ENCODE data around the gene GATA3.

The GATA3 gene

DNA sequence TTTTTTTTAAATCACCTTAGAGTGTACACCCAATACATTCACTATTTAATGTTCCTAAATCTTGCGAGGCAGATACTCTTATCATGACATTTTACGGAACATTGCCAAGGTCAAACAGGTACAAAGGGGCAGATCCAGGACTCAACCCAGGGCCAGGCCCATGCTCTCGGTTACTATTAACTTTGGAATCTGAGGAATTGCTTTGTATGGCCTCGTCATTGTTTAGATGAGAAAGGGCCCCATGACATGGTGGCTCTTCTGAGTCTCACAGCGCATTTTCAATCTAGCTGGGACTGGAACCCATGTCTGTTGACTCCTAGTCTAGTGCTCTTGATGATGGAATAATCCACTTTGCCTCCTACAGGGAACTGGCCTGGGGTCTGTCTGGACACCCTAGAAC lies 59.1 kb downstream of the GATA3 start:
- no peaks in the 10 kb centered on the region for H3K36me3 ChIP-seq (ENCODE audit: control insufficient read depth in 1 of 2, insufficient read depth in 2 of 2, low read length in 2 of 2)
- no peaks in the 10 kb centered on the region for H3K4me1 ChIP-seq (ENCODE audit: control insufficient read depth in 1 of 2, insufficient read depth in 2 of 2, low read length in 2 of 2)
- no peak overlapping the region for H3K9ac ChIP-seq (ENCODE audit: low read depth in 1 of 2, low read length in 2 of 2)
- no peak overlapping the region for H3K27ac ChIP-seq (ENCODE audit: low read depth, low read length)
- no peaks in the 10 kb centered on the region for H3K9me3 ChIP-seq (ENCODE audit: control insufficient read depth in 1 of 2, low read length in 2 of 2)
- H3K27me3 ChIP-seq (ENCODE audit: control insufficient read depth in 1 of 2, insufficient read depth in 2 of 2, low read length in 2 of 2): no peaks in the 10 kb centered on the region
- no peak overlapping the region for H3K4me3 ChIP-seq (ENCODE audit: low read depth in 1 of 2, low read length in 2 of 2)

DNA sequence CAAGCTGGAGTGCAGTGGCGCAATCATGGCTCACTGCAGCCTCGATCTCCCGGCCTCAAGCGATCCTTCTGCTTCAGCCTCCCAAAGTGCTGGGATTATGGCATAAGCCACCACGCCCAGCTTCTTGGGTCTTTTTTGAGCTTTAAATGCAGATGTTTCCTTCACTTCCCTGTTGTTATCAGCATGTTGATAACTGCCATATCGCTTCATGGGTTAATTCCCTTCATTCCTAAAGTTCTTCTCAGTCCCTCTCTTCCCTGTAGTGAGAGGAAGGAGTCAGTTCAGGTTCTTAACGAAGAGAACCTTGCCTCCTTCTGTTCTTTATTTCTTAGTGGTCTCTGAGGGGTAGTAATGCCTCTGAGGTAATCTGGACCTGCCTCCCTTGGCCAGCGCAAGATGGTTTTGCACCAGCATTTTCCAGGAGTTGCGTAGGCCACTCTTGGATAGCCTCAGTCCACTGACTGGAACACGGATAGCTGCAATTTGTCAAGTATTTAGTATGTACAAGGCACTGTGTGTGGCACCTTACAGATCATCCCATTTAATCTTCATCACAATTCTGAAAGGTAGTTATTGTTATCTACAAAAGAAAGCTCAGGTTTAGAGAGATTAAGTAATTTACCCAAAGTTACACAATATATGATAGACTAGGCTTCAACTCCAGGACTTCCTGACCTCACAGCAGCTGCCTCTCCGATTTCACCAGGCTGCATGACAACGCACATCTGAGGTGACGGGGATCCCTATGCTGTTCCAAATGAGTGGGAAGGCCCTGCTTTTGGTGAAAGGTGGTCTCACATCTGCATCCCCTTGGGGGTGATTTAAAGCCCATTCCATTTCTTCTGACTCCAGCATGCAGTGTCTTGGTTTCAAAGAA lies 60.5 kb downstream of the GATA3 start:
- H3K27ac ChIP-seq (ENCODE audit: low read depth, low read length): no peak overlapping the region
- no peaks in the 10 kb centered on the region for H3K36me3 ChIP-seq (ENCODE audit: control insufficient read depth in 1 of 2, insufficient read depth in 2 of 2, low read length in 2 of 2)

DNA sequence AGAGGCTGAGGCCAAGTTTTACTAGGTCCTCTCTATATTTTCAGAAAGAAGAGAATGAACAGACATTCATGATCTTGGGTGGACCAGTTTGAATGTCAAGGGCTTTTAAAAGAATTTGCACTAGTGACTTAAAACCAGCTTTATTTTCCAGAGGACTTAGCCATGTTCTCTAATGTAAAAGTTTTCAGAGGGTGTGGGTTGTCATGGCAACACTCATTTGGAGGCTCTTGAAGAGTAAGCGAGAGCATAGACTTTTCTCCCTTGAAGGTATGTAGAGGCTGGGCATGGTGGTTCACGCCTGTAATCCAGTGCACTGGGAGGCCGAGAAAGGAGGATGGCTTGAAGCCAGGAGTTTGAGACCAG lies 61.1 kb downstream of the GATA3 start:
- no peaks in the 10 kb centered on the region for H3K27me3 ChIP-seq (ENCODE audit: control insufficient read depth in 1 of 2, insufficient read depth in 2 of 2, low read length in 2 of 2)
- H3K27ac ChIP-seq (ENCODE audit: low read depth, low read length): no peak overlapping the region
- H3K4me1 ChIP-seq (ENCODE audit: control insufficient read depth in 1 of 2, insufficient read depth in 2 of 2, low read length in 2 of 2): no peaks in the 10 kb centered on the region
- H3K9ac ChIP-seq (ENCODE audit: low read depth in 1 of 2, low read length in 2 of 2): no peak overlapping the region
- no peak overlapping the region for H3K4me3 ChIP-seq (ENCODE audit: low read depth in 1 of 2, low read length in 2 of 2)
- H3K36me3 ChIP-seq (ENCODE audit: control insufficient read depth in 1 of 2, insufficient read depth in 2 of 2, low read length in 2 of 2): no peaks in the 10 kb centered on the region
- no peaks in the 10 kb centered on the region for H3K9me3 ChIP-seq (ENCODE audit: control insufficient read depth in 1 of 2, low read length in 2 of 2)

More for the DNA sequence above, 60.5 kb downstream of the GATA3 start:
- H3K9me3 ChIP-seq (ENCODE audit: control insufficient read depth in 1 of 2, low read length in 2 of 2): no peaks in the 10 kb centered on the region
- no peak overlapping the region for H3K9ac ChIP-seq (ENCODE audit: low read depth in 1 of 2, low read length in 2 of 2)
- no peak overlapping the region for H3K4me3 ChIP-seq (ENCODE audit: low read depth in 1 of 2, low read length in 2 of 2)
- H3K27me3 ChIP-seq (ENCODE audit: control insufficient read depth in 1 of 2, insufficient read depth in 2 of 2, low read length in 2 of 2): no peaks in the 10 kb centered on the region
- H3K4me1 ChIP-seq (ENCODE audit: control insufficient read depth in 1 of 2, insufficient read depth in 2 of 2, low read length in 2 of 2): no peaks in the 10 kb centered on the region

DNA sequence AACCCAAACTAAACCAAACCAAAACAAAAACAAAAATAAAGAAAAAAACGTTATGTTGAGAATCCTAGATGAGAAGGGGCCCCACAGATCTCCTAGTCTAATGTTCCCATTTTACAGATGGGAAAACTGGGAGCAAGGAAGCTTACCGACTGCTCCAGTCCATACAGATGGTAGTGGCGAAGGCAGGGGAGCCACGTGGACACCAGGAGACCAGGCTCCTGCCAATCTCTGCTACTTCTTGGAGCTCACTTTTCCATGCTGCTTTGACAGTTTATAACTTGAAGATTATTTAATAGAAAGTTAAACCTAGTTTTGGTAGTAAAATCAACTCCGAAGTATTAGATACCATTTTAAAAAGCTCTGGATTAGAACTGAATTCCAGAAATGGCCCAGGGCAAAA lies 62.0 kb downstream of the GATA3 start:
- Histone ChIP-seq H3K4me3 (ENCODE audit: low read depth in 1 of 2, low read length in 2 of 2) (no peak overlapping the region), H3K27me3 (ENCODE audit: control insufficient read depth in 1 of 2, insufficient read depth in 2 of 2, low read length in 2 of 2) (no peaks in the 10 kb centered on the region), H3K9me3 (ENCODE audit: control insufficient read depth in 1 of 2, low read length in 2 of 2) (no peaks in the 10 kb centered on the region), H3K27ac (ENCODE audit: low read depth, low read length) (no peak overlapping the region), H3K4me1 (ENCODE audit: control insufficient read depth in 1 of 2, insufficient read depth in 2 of 2, low read length in 2 of 2) (no peaks in the 10 kb centered on the region), H3K9ac (ENCODE audit: low read depth in 1 of 2, low read length in 2 of 2) (no peak overlapping the region), H3K36me3 (ENCODE audit: control insufficient read depth in 1 of 2, insufficient read depth in 2 of 2, low read length in 2 of 2) (no peaks in the 10 kb centered on the region)

DNA sequence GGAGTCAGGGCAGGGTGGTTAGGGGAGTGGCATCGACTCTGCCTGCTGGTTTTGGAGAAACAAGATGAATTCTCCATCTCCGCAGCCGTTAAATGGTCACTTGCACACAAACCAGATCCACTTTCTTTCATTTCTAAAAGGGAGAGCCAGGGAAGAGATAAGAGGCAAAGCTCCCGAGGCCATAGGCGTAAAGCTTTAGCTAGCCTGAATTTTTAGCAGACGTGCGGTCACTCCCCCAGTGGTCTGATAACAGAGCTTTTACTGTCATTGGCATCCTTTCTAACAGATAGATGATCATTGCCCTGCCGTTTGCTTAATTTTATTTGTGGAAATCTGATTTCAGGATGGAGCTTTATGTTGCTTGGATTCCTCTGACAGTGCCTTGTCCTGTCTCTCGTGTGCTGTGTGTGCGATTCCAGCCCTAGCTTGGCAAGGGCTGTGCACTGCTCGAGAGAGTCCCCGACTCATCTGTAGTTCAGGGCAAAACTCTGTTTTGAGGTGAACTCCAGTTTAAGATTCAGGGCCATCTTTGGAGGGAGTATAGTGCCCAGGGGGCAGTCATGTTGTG lies 62.5 kb downstream of the GATA3 start:
- no peaks in the 10 kb centered on the region for H3K36me3 ChIP-seq (ENCODE audit: control insufficient read depth in 1 of 2, insufficient read depth in 2 of 2, low read length in 2 of 2)
- H3K27me3 ChIP-seq (ENCODE audit: control insufficient read depth in 1 of 2, insufficient read depth in 2 of 2, low read length in 2 of 2): no peaks in the 10 kb centered on the region
- H3K27ac ChIP-seq (ENCODE audit: low read depth, low read length): no peak overlapping the region
- no peak overlapping the region for H3K4me3 ChIP-seq (ENCODE audit: low read depth in 1 of 2, low read length in 2 of 2)
- no peak overlapping the region for H3K9ac ChIP-seq (ENCODE audit: low read depth in 1 of 2, low read length in 2 of 2)
- no peaks in the 10 kb centered on the region for H3K4me1 ChIP-seq (ENCODE audit: control insufficient read depth in 1 of 2, insufficient read depth in 2 of 2, low read length in 2 of 2)
- no peaks in the 10 kb centered on the region for H3K9me3 ChIP-seq (ENCODE audit: control insufficient read depth in 1 of 2, low read length in 2 of 2)

DNA sequence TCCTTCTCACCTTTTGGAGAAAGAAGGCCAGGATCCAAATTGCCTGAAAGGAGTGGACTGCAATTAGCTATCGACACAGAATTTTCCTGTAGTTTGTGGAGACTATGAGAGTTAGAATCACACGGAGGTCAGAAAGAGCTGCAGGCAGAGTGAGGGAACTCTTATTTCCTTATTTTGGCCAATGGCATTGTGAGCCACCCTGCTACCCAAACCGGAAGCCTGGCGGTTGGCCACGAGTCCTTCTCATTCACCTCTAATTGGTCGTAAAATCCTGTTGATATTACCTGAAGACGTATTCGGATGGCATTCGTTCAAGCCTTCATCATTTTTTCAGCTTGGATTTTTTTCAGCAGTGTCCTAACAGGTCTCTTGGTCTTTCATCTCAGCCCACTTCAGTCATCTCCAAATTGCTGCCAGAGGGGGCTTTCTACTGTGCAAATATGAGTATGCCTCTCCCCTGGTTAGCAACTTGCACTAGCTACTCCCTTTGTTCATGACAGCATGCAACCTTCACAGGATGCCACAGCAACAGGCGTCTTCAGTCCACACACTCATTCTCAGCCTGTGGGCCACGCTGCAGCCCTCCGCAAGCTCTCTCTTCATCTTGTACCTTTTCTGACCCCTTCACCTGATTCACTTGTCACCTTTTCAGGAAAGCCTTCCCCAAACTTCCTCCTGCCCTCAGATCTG lies 66.9 kb downstream of the GATA3 start:
- H3K9ac ChIP-seq (ENCODE audit: low read depth in 1 of 2, low read length in 2 of 2): no peak overlapping the region
- no peak overlapping the region for H3K27ac ChIP-seq (ENCODE audit: low read depth, low read length)
- H3K4me3 ChIP-seq (ENCODE audit: low read depth in 1 of 2, low read length in 2 of 2): no peak overlapping the region
- H3K36me3 ChIP-seq (ENCODE audit: control insufficient read depth in 1 of 2, insufficient read depth in 2 of 2, low read length in 2 of 2): no peaks in the 10 kb centered on the region
- no peaks in the 10 kb centered on the region for H3K4me1 ChIP-seq (ENCODE audit: control insufficient read depth in 1 of 2, insufficient read depth in 2 of 2, low read length in 2 of 2)
- H3K9me3 ChIP-seq (ENCODE audit: control insufficient read depth in 1 of 2, low read length in 2 of 2): no peaks in the 10 kb centered on the region
- H3K27me3 ChIP-seq (ENCODE audit: control insufficient read depth in 1 of 2, insufficient read depth in 2 of 2, low read length in 2 of 2): peaks cover 0 to 3% of the 10 kb centered on the region in 2 donors

DNA sequence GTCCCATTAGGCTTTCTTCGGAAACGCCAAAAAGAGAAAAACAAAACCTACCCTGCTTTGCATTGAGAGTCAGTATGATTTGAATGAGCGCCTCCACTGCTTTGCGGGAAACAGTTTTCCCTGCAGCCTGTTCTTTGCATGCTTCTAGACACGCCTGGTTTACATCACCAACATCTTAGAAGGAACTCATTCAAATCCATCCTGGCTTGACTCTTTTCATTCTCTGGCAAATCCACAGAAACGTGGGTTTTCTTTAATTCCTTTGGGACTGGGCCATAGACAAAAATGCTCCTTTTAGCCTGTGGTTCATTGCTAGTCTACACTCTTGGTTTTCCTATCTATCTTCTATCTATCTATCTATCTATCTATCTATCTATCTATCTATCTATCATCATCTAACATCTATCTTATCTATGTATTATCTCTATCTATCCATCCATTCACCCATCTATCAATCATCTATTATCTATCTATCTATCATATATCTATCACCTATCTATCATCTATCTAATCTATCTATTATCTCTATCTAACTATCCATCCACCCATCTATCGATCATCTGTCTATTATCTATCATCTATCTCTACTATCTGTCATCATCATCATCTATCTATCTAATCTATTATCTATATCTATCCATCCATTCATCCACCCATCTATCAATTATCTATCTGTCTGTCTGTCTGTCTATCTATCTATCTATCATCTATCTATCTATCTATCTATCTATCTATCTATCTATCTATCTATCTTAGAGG lies 68.3 kb downstream of the GATA3 start:
- Histone ChIP-seq H3K36me3 (ENCODE audit: control insufficient read depth in 1 of 2, insufficient read depth in 2 of 2, low read length in 2 of 2) (no peaks in the 10 kb centered on the region), H3K9me3 (ENCODE audit: control insufficient read depth in 1 of 2, low read length in 2 of 2) (no peaks in the 10 kb centered on the region), H3K9ac (ENCODE audit: low read depth in 1 of 2, low read length in 2 of 2) (no peak overlapping the region), H3K4me3 (ENCODE audit: low read depth in 1 of 2, low read length in 2 of 2) (no peak overlapping the region), H3K27ac (ENCODE audit: low read depth, low read length) (no peak overlapping the region), H3K4me1 (ENCODE audit: control insufficient read depth in 1 of 2, insufficient read depth in 2 of 2, low read length in 2 of 2) (no peaks in the 10 kb centered on the region), H3K27me3 (ENCODE audit: control insufficient read depth in 1 of 2, insufficient read depth in 2 of 2, low read length in 2 of 2) (peaks cover 0 to 3% of the 10 kb centered on the region in 2 donors)

DNA sequence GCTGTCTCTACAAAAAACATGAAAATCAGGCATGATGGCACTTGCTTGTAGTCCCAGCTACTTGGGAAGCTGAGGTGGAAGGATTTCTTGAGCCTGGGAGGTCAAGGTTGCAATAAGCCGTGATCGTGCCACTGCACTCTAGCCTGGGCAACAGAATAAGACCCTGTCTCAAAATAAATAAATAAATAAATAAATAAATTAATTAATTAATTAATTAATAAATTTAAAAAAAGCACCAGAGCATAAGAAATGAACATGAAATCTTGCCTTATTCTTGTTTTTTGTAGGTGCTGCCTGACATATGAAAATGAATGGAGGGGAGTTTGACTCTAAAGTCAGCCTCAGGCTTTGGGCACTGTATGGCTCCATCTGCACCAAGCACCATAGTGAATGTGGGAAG lies 69.9 kb downstream of the GATA3 start:
- no peak overlapping the region for H3K4me3 ChIP-seq (ENCODE audit: low read depth in 1 of 2, low read length in 2 of 2)
- H3K9me3 ChIP-seq (ENCODE audit: control insufficient read depth in 1 of 2, low read length in 2 of 2): no peaks in the 10 kb centered on the region
- H3K9ac ChIP-seq (ENCODE audit: low read depth in 1 of 2, low read length in 2 of 2): no peak overlapping the region
- no peak overlapping the region for H3K27ac ChIP-seq (ENCODE audit: low read depth, low read length)
- H3K4me1 ChIP-seq (ENCODE audit: control insufficient read depth in 1 of 2, insufficient read depth in 2 of 2, low read length in 2 of 2): no peaks in the 10 kb centered on the region
- H3K27me3 ChIP-seq (ENCODE audit: control insufficient read depth in 1 of 2, insufficient read depth in 2 of 2, low read length in 2 of 2): peaks cover 0 to 3% of the 10 kb centered on the region in 2 donors
- H3K36me3 ChIP-seq (ENCODE audit: control insufficient read depth in 1 of 2, insufficient read depth in 2 of 2, low read length in 2 of 2): no peaks in the 10 kb centered on the region

All from duodenal mucosa (tissue), 2 donors.